ENCODE measurements around the gene CLEC3B.

DNA sequence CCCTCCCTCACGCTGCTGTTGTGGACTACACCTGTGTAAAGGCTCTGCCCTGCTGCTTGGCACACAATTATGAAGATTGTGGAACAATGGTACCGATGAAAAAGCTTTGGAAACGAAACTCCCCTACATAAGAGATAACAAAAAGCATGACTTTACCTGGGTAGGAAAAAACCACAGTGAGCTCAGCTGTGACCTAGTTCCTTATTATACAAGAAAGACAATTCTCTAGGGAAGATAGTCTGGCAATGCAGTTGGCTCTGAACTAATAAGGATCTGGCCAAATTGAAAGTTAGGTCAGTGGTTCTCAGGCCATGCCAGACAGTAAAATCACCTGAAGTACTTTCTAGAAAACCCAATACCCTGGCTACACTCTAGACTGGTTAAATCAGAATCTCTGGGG is 16.1 kb downstream of the CLEC3B start:
- TF ChIP-seq, protein P1, sequence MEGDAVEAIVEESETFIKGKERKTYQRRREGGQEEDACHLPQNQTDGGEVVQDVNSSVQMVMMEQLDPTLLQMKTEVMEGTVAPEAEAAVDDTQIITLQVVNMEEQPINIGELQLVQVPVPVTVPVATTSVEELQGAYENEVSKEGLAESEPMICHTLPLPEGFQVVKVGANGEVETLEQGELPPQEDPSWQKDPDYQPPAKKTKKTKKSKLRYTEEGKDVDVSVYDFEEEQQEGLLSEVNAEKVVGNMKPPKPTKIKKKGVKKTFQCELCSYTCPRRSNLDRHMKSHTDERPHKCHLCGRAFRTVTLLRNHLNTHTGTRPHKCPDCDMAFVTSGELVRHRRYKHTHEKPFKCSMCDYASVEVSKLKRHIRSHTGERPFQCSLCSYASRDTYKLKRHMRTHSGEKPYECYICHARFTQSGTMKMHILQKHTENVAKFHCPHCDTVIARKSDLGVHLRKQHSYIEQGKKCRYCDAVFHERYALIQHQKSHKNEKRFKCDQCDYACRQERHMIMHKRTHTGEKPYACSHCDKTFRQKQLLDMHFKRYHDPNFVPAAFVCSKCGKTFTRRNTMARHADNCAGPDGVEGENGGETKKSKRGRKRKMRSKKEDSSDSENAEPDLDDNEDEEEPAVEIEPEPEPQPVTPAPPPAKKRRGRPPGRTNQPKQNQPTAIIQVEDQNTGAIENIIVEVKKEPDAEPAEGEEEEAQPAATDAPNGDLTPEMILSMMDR (IDR thresholded peaks at IDR 0.05): no peak
- no peak for TF ChIP-seq POLR2A (IDR thresholded peaks at IDR 0.05)
